Nucleus accumbens (tissue), 56 donors: ENCODE data around the gene EVI5L.
"Not testable (repeated sequence)": the region's sequence is repeated elsewhere in the genome, so short reads cannot be mapped to it uniquely, and the experiment has no call there.

Experiments used
- DNase-seq, 56 donors: peaks; one replicate each; lab custom pipeline; 2025; lab: John Stamatoyannopoulos, UW

Gene EVI5L

GRCh38 chr19:7829561-7830271, at the start of gene EVI5L:
EVI5L (plus strand) TSS chr19:7830218; CDS start chr19:7846543, 16,325 bp downstream.
- DNase-seq = peak; percentile 97 to 100 (median 100)

DNA sequence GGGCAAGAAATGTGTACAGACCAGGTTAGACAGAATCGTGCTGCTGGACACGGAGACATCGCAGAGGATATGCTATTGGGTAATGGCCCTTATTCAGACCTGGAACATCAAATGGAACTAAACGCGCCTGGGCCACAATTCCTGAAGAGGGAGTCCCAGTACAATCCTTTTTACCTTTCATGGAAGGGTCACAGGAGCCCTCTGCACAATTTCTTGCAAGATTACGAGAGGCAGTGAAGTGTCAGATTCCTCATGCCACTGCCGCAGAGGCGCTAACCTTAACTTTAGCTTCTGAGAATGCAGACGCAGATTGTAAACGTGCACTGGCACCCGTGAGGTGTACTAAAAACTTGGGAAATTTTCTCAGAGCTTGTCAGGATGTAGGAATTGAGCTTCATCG, 48.9 kb upstream of the EVI5L start:
- DNase-seq = no peak

GRCh38 chr19:7783991-7784423, 46.0 kb upstream of the EVI5L start:
- no peak for DNase-seq

GRCh38 chr19:7784856-7785255, 45.2 kb upstream of the EVI5L start:
- DNase-seq = no peak

- DNase-seq = no peak
These were observed 42.9 kb upstream of the EVI5L start for GRCh38 chr19:7787141-7787540.

GRCh38 chr19:7787602-7788177, 42.3 kb upstream of the EVI5L start:
- no peak for DNase-seq

GRCh38 chr19:7788178-7788932, 41.7 kb upstream of the EVI5L start:
- DNase-seq = peak in 1 of 56 donors; percentile 18

GRCh38 chr19:7788933-7789323, 41.1 kb upstream of the EVI5L start:
- DNase-seq = no peak

GRCh38 chr19:7789447-7789846, 40.6 kb upstream of the EVI5L start:
- DNase-seq = no peak

DNA sequence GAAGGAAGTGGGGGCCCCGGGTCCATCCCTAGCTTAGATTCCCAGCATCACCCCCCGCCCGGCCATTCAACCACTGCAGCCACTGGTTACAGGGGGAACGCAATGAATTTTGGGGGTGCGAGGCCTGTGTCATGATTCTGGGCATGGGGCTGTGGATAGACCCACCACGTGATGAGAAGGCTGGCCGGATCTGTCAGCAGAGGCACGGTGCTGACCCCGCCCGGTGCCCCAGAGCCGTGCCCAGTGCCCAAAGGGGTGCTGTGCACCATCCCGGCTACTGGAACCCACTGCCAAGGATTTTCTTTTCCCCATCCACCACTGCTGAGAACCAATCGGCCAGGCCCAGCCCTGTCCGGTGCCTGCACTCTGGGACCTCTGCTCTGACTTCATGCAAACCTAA, 39.6 kb upstream of the EVI5L start:
- no peak for DNase-seq

- DNase-seq = no peak
These were observed 37.7 kb upstream of the EVI5L start for GRCh38 chr19:7792281-7792680.

DNA sequence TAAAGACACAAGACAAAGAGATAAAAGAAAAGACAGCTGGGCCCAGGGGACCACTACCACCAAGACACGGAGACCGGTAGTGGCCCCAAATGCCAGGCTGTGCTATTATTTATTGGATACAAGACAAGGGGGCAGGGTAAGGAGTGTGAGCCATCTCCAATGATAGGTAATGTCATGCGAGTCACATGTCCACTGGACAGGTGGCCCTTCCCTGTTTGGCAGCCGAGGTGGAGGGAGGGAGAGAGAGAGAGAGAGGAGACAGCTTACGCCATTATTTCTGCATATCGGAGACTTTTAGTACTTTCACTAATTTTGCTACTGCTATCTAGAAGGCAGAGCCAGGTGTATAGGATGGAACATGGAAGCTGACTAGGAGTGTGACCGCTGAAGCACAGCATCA, 37.3 kb upstream of the EVI5L start:
- not testable (repeated sequence) for DNase-seq

DNA sequence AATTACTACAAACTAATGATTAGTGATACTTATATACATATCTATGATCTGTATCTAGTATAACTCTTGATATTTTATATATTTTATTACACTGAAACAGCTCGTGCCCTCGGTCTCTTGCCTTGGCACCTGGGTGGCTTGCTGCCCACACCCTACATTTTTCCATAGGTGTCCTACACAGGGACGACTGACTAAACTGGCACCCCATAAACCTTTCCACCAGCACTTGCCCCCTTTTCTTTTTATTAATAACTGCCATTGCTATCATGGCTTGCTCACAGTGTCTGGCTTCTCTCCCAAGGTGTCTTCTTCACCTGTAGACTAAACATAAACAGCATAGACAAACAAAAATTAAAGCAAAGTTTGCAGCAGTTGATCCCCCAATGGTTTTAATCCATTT, 36.5 kb upstream of the EVI5L start:
- DNase-seq = no peak

GRCh38 chr19:7795555-7796161, 34.4 kb upstream of the EVI5L start:
- DNase-seq = no peak

DNA sequence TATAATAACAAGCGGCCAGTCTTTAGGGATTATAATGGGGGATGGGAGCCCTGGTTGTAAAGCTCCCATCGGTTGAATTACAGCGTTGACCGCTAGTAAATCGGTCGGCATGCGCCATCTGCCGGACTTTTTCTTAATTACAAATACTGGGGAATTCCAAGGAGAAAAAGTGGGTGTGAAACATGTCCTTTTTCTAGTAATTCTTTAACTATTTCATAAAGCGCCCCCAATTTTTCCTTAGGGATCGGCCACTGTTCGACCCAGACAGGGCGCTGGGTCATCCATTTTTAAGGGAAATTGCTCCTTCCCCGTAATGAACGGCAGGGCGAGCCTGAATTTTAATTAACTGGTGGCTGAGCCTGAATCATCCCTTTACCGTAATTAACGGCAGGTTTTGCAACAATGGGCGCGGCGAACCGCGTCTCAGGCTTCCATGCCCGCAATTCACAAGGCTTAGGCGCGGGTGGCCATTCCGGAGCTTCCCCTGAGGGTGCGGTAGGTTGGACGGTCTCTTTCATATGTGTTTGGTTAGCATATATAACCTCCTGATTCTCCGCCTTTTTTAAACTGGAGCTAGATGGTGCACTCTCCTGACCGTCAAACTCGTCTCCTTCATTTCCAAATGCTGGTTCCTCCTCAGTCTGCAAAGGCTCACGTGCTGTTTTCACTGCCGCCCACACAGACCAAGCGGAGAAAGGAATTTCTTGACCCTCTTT, 30.2 kb upstream of the EVI5L start:
- peak in 46 of 56 donors; percentile 3 to 78 (median 33) for DNase-seq

GRCh38 chr19:7801020-7801570, 28.9 kb upstream of the EVI5L start:
- no peak for DNase-seq

GRCh38 chr19:7806234-7806633, 23.8 kb upstream of the EVI5L start:
- DNase-seq = no peak

DNA sequence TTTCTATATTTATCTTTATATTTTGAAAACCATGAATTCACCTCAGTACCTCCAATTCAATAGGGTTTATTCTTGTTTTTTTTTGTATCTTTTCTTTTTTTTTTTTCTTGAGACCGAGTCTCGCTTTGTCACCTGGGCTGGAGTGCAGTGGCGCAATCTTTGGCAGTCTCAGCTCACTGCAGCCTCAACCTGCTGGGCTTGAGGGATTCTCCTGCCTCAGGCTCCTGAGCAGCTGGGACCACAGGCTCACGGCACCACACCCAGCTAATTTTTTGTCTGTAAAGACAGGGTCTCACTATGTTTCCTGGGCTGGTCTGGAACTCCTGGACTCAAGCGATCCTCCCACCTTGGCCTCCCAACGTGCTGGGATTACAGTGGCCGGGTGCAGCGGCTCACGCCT, 23.1 kb upstream of the EVI5L start:
- no peak for DNase-seq

DNA sequence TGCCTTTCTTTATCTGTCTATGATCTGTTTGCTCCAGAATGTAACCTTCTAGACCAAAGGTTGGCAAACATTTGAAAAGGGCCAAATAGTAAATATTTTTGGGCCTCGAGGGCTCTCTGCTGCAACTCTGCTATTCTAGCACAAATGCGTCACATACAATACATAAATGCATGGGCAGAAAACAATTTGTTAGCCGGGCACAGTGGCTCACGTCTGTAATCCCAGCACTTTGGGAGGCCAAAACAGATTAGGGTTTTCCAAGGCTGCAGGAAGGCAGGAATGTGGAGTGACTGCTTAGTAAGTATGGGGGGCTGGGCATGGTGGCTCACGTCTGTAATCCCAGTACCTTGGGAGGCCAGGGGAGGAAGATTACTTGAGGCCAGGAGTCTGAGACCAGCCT, 21.9 kb upstream of the EVI5L start:
- DNase-seq = no peak

GRCh38 chr19:7811989-7812388, 18.0 kb upstream of the EVI5L start:
- DNase-seq = no peak
